ENCODE data around the gene HSPA12B.
A peak's percentile ranks its signal among the peaks of the same experiment; 100 is the strongest.

Gene HSPA12B

GRCh38 chr20:3702611-3703391 lies 29.7 kb upstream of the HSPA12B start:
- DNase-seq: no peak

GRCh38 chr20:3704087-3704486 lies 28.4 kb upstream of the HSPA12B start:
- DNase-seq: no peak

- DNase-seq: no peak
Observed at GRCh38 chr20:3705491-3705969, 27.0 kb upstream of the HSPA12B start.

- no peak for DNase-seq
Observed at GRCh38 chr20:3705970-3706739, 26.3 kb upstream of the HSPA12B start.

- DNase-seq: no peak
Observed at GRCh38 chr20:3706774-3707507, 25.5 kb upstream of the HSPA12B start.

GRCh38 chr20:3707508-3707899 lies 25.0 kb upstream of the HSPA12B start:
- no peak for DNase-seq

- DNase-seq: no peak
Observed at GRCh38 chr20:3710011-3710466, 22.4 kb upstream of the HSPA12B start.

GRCh38 chr20:3710703-3711483 lies 21.6 kb upstream of the HSPA12B start:
- DNase-seq: peak in 51 of 58 donors; percentile 3 to 80 (median 47)

GRCh38 chr20:3711484-3711941 lies 21.0 kb upstream of the HSPA12B start:
- DNase-seq: no peak

- peak in 26 of 58 donors; percentile 4 to 54 (median 20) for DNase-seq
Observed at GRCh38 chr20:3712279-3712873, 20.1 kb upstream of the HSPA12B start, which contains the start of gene SIGLEC1. Gene SIGLEC1, minus strand, starts transcription at chr20:3712600. Its CDS starts 5,472 bp downstream, at chr20:3707128.

GRCh38 chr20:3714092-3714491 lies 18.4 kb upstream of the HSPA12B start:
- peak in 1 of 58 donors; percentile 21 for DNase-seq

- DNase-seq: peak in 16 of 58 donors; percentile 1 to 35 (median 14)
Observed at GRCh38 chr20:3716195-3716834, 16.2 kb upstream of the HSPA12B start.

GRCh38 chr20:3719046-3719445 lies 13.4 kb upstream of the HSPA12B start:
- no peak for DNase-seq

GRCh38 chr20:3720068-3720467 lies 12.4 kb upstream of the HSPA12B start:
- no peak for DNase-seq

- no peak for DNase-seq
Observed at GRCh38 chr20:3720626-3721025, 11.9 kb upstream of the HSPA12B start.

- DNase-seq: no peak
Observed at GRCh38 chr20:3721912-3722311, 10.6 kb upstream of the HSPA12B start.

GRCh38 chr20:3723284-3723683 lies 9.2 kb upstream of the HSPA12B start:
- no peak for DNase-seq

GRCh38 chr20:3724356-3724755 lies 8.1 kb upstream of the HSPA12B start:
- no peak for DNase-seq

GRCh38 chr20:3727401-3728021 lies 5.0 kb upstream of the HSPA12B start:
- peak in 17 of 58 donors; percentile 7 to 55 (median 29) for DNase-seq

Data from anterior cingulate cortex (tissue), 58 donors.